ENCODE measurements around the gene UGT1A4.

DNA sequence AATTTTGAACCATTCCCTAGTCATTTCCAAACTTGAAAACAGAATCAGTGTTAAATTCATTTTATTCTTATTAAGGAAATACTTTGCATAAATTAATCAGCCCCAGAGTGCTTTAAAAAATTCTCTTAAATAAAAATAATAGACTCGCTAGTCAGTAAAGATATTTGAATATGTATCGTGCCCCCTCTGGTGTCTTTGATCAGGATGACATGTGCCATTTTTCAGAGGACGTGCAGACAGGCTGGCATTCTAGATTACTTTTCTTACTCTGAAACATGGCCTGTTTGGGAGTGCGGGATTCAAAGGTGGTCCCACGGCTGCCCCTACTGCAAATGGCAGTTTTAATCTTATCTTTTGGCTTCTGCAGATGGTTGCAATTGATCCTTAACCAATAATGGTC lies 54.0 kb downstream of the UGT1A4 start:
- TF ChIP-seq MAX (IDR thresholded peaks at IDR 0.05) (no peak), TAF1 (IDR thresholded peaks at IDR 0.05; ENCODE audit: low read depth) (no peak), REST (IDR thresholded peaks at IDR 0.05; ENCODE audit: low read depth) (no peak), EP300 (IDR thresholded peaks at IDR 0.05; ENCODE audit: borderline replicate concordance) (no peak), CREB1 (IDR thresholded peaks at IDR 0.05; ENCODE audit: low read depth) (no peak), YY1 (IDR thresholded peaks at IDR 0.05; ENCODE audit: low read depth) (no peak), TEAD4 (IDR thresholded peaks at IDR 0.05) (no peak), NFIC (IDR thresholded peaks at IDR 0.05) (no peak), ZBTB7A (IDR thresholded peaks at IDR 0.05; ENCODE audit: low read depth) (no peak), FOXM1 (IDR thresholded peaks at IDR 0.05; ENCODE audit: borderline replicate concordance, low read depth) (no peak), CEBPB (IDR thresholded peaks at IDR 0.05) (no peak)
